HepG2 (cell line): ENCODE measurements around the gene MYO1C. TPM values are rescaled to one million over a fixed set of nuclear protein-coding genes. Genes with fewer than 3 reads are reported as not detected.

Experiments used
- ATAC-seq: fragments of 200-7000 bp; cut with Tn5 transposase; 3 replicates; pipeline ENCODE4 v1.9.1; 2020; ENCODE audit warnings: mild to moderate bottlenecking, moderate library complexity
- BruUV-seq: library from RNA; stranded (reverse); fragments of 400-500 nt; replicated peaks from 2 replicates; lab custom pipeline; 2021; lab: Mats Ljungman, UMichigan
- CTCF ChIA-PET: fragments of 300-600 bp; formaldehyde crosslinking; extraction: SDS; loops from one replicate; lab custom pipeline; 2021; ENCODE audit warnings: low total read pairs, inconsistent platforms, low intra/inter-chr PET ratio; lab: Yijun Ruan, JAX
- POLR2A ChIA-PET: fragments of 350-600 bp; sonication (Branson Sonifier 250); formaldehyde crosslinking; loops from one replicate; lab custom pipeline; 2020; ENCODE audit warnings: antibody characterized with exemption, inconsistent platforms; lab: Yijun Ruan, JAX
- DNase-seq: peaks from one replicate; pipeline ENCODE4 v3.0.0-alpha.2; 2015; ENCODE audit warnings: low spot score
- FAIRE-seq: peaks from 3 replicates; lab custom pipeline; 2011; peaks lifted over from hg19 to GRCh38; lab: Jason Lieb, UNC
- H2AFZ ChIP-seq: one replicate; pipeline ENCODE4 v1.6.1; 2011; ENCODE audit warnings: low read length, inconsistent platforms
- H3K27ac ChIP-seq: fragments of 300-600 bp; 3 replicates; pipeline ENCODE4 v1.8.0; 2011; ENCODE audit warnings: mixed run types, mild to moderate bottlenecking, mixed read lengths, low read length, inconsistent platforms; ENCODE audit not compliant: insufficient read depth; ENCODE audit errors: extremely low read length
- H3K27me3 ChIP-seq, 2 experiments: fragments of 200-600 bp in 1 of 2; 2 replicates in 1 of 2; 3 replicates in 1 of 2; pipeline versions ENCODE4 v1.6.0 to v1.8.0; 2011; ENCODE audit warnings: low read length in 2 of 2, mild to moderate bottlenecking in 2 of 2, moderate library complexity in 2 of 2, inconsistent platforms in 1 of 2; ENCODE audit not compliant: insufficient read depth in 2 of 2, control insufficient read depth in 1 of 2
- H3K36me3 ChIP-seq, 2 experiments: fragments of 200-600 bp in 1 of 2; replicated peaks in 1 of 2; 2 replicates in 1 of 2; 3 replicates in 1 of 2; pipeline versions ENCODE4 v1.5.1 to v1.8.0; 2011; ENCODE audit warnings: low read length in 2 of 2, inconsistent platforms in 1 of 2; ENCODE audit not compliant: insufficient read depth in 2 of 2, control insufficient read depth in 1 of 2
- H3K4me1 ChIP-seq: 2 replicates; pipeline ENCODE4 v1.5.1; 2012; ENCODE audit warnings: low read length, inconsistent platforms; ENCODE audit not compliant: insufficient read depth
- H3K4me2 ChIP-seq: 2 replicates; pipeline ENCODE4 v1.6.0; 2011; ENCODE audit warnings: low read depth, low read length, inconsistent platforms
- H3K4me3 ChIP-seq, 3 experiments: fragments of 200-600 bp in 1 of 3; sonication (generic), shearing (Covaris generic) in 1 of 3; replicated peaks in 1 of 3; 2 replicates each; pipeline ENCODE4 v1.5.1; 2011 to 2016; ENCODE audit warnings: low read length in 3 of 3, inconsistent platforms in 2 of 3, low read depth in 2 of 3, mild to moderate bottlenecking in 2 of 3, control low read depth in 1 of 3, mixed read lengths in 1 of 3; ENCODE audit not compliant: insufficient read depth in 1 of 3
- H3K79me2 ChIP-seq: one replicate; pipeline ENCODE4 v1.6.1; 2011; ENCODE audit warnings: low read length, inconsistent platforms; ENCODE audit not compliant: insufficient read depth
- H3K9ac ChIP-seq: 2 replicates; pipeline ENCODE4 v1.6.0; 2011; ENCODE audit warnings: mild to moderate bottlenecking, low read depth, low read length, inconsistent platforms; ENCODE audit not compliant: insufficient read depth
- H3K9me3 ChIP-seq: 2 replicates; pipeline ENCODE4 v1.5.1; 2012; ENCODE audit warnings: mild to moderate bottlenecking, low read length
- H4K20me1 ChIP-seq: 2 replicates; pipeline ENCODE4 v1.6.0; 2011; ENCODE audit warnings: inconsistent platforms, mild to moderate bottlenecking, low read length, moderate library complexity; ENCODE audit not compliant: insufficient read depth
- SMAD9 ChIP-seq: sonication (generic); formaldehyde crosslinking; IDR thresholded peaks from 2 replicates; pipeline ENCODE4 v1.5.1; 2020; ENCODE audit warnings: mild to moderate bottlenecking, missing genetic modification reagents
- SNAPC2 ChIP-seq: sonication (generic); formaldehyde crosslinking; IDR thresholded peaks from 2 replicates; pipeline ENCODE4 v1.8.1; 2022; ENCODE audit warnings: mild to moderate bottlenecking, missing genetic modification reagents
- TP53 ChIP-seq: sonication (generic); formaldehyde crosslinking; conservative IDR thresholded peaks from 2 replicates; pipeline ENCODE4 v1.4.0; 2020; ENCODE audit warnings: missing genetic modification reagents
- ZNF121 ChIP-seq: sonication (generic); formaldehyde crosslinking; IDR thresholded peaks from 2 replicates; pipeline ENCODE4 v1.5.0; 2020; ENCODE audit warnings: mild to moderate bottlenecking, missing genetic modification reagents
- ZNF678 ChIP-seq: sonication (generic); formaldehyde crosslinking; IDR thresholded peaks from 2 replicates; pipeline ENCODE4 v1.4.0; 2020; ENCODE audit warnings: mild to moderate bottlenecking, missing genetic modification reagents
- WGBS: methylation state at CpG from one replicate; pipeline ENCODE4 v1.1.6; 2017; ENCODE audit warnings: low lambda C conversion rate; 5-methylcytosine and 5-hydroxymethylcytosine counted together
- in situ Hi-C: cut with HindIII; loops from 2 replicates; pipeline ENCODE4 v1.10.0; 2017; ENCODE audit warnings: low pct_unique_long_range_greater_than_20kb; ENCODE audit not compliant: extremely low pct_ligation_motif_present
- intact Hi-C: fragments of 100-400 bp; cut with micrococcal nuclease; formaldehyde crosslinking; loops from one replicate; pipeline ENCODE4 v1.10.0; 2022; ENCODE audit not compliant: unreplicated experiment
- polyA plus RNA-seq, 8 experiments: library from polyadenylated mRNA; depleted of rRNA in 3 of 8; stranded (reverse) in 7 of 8; unstranded in 1 of 8; fragments of >200 nt; fragmentation: Illumina TruSeq in 4 of 8; extraction: Trizol in 4 of 8; gene quantifications; 2 replicates each; pipeline versions ENCODE4 v1.2.1 to v1.2.3, GENCODE V29; 2011 to 2016; ENCODE audit warnings: low read depth in 4 of 8, missing spikeins in 1 of 8, mixed read lengths in 1 of 8; ENCODE audit not compliant: insufficient read depth in 1 of 8
- total RNA-seq, 5 experiments: library from RNA; depleted of rRNA; stranded (reverse); fragments of >200 nt; fragmentation: Illumina TruSeq; extraction: Trizol; gene quantifications; 2 replicates each; pipeline ENCODE4 v1.2.3, GENCODE V29; 2016; ENCODE audit warnings: low read depth in 1 of 5
- TF ChIP-seq, protein P1 (sequence below): sonication (generic); formaldehyde crosslinking; IDR thresholded peaks from 2 replicates; pipeline ENCODE4 v1.4.0; 2020; ENCODE audit warnings: low read depth, mild to moderate bottlenecking, missing genetic modification reagents
- TF ChIP-seq, protein P2 (sequence below): sonication (generic); formaldehyde crosslinking; IDR thresholded peaks from 2 replicates; pipeline ENCODE4 v1.9.0; 2021; ENCODE audit warnings: missing genetic modification reagents, mild to moderate bottlenecking, borderline replicate concordance

The MYO1C gene
- total and polyA plus RNA-seq, 2 of the 13 experiments (the other 11 are each of a cell fraction or from before 2014, with no cell fraction given): 22.7 to 40.8 TPM

DNA sequence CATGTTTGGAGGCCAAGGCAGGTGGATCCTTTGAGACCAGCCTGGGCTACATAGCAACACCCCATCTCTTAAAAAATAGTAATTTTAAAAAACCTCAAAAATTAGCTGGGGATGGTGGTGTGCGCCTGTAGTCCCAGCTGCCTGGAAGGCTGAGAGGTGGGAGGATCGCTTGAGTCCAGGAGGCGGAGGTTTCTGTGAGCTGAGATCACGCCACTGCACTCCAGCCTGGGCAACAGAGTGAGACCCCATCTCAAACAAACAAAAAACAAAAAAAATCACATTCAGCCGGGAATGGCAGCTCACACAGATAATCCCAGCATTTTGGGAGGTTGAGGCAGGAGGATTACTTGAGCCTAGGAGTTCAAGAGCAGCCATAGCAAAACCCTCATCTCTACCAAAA is 76.1 kb downstream of the MYO1C start:
- POLR2A ChIA-PET: no interaction called here
- H3K4me3 ChIP-seq: no peak overlapping the region
- FAIRE-seq: no peak
- H3K9ac ChIP-seq: no peak overlapping the region
- CTCF ChIA-PET: no interaction called here
- in situ Hi-C loops (no loop called here), intact Hi-C loops (loop anchor here (10.0 kb wide), 1 partner anchor 52 kb away; no protein-coding TSS in a partner anchor)
- DNase-seq: no peak
- H4K20me1 ChIP-seq: no peaks in the 10 kb centered on the region
- ATAC-seq: no peak
- H3K27ac ChIP-seq: no peak overlapping the region
- H3K4me2 ChIP-seq: no peak overlapping the region
- no peaks in the 10 kb centered on the region for H3K79me2 ChIP-seq
- no peaks in the 10 kb centered on the region for H3K9me3 ChIP-seq
- peaks cover 0 to 6% of the 10 kb centered on the region in 2 experiments; a peak in 3 of 5 replicates for H3K36me3 ChIP-seq
- H2AFZ ChIP-seq: no peak overlapping the region
- no TSS peak for BruUV-seq
- peaks cover 27% of the 10 kb centered on the region for H3K4me1 ChIP-seq
- 94% methylated on average over 5 of the region's 5 CpGs for WGBS
- H3K27me3 ChIP-seq: no peaks in the 10 kb centered on the region
- TF ChIP-seq ZNF121 (CRISPR knock-in tag) (peak; percentile 36; the same call in 1 of the 2 replicates), TP53 (CRISPR knock-in tag) (no peak)

DNA sequence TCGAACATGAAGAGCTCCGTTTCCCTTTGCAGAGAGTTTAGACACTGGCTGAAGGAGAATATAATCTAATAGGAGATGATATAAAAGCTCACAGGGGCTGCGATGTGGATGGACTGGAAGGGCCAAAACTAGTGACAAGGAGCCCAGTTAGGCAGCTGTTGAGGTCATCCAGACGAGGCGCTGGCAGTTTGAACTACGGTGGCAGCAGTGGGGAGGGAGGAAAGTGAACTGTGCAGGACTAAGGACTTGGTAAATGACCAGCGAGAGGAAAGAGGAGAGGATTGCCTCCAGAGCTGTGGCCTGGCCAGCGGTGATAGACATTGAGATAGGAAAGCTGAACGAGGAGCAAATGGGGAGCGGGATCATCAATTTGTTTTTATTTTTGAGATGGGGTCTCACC is 77.9 kb downstream of the MYO1C start:
- Histone ChIP-seq H3K9ac (no peak overlapping the region), H3K9me3 (no peaks in the 10 kb centered on the region), H3K79me2 (no peaks in the 10 kb centered on the region), H3K4me1 (peaks cover 36% of the 10 kb centered on the region), H4K20me1 (no peaks in the 10 kb centered on the region), H3K27ac (no peak overlapping the region), H2AFZ (no peak overlapping the region), H3K4me3 (no peak overlapping the region), H3K36me3 (no peaks in the 10 kb centered on the region), H3K4me2 (no peak overlapping the region), H3K27me3 (no peaks in the 10 kb centered on the region)
- ATAC-seq (peak; percentile 10; the same call in 1 of the 3 replicates), FAIRE-seq (no peak), DNase-seq (no peak)
- TF ChIP-seq, protein P1, sequence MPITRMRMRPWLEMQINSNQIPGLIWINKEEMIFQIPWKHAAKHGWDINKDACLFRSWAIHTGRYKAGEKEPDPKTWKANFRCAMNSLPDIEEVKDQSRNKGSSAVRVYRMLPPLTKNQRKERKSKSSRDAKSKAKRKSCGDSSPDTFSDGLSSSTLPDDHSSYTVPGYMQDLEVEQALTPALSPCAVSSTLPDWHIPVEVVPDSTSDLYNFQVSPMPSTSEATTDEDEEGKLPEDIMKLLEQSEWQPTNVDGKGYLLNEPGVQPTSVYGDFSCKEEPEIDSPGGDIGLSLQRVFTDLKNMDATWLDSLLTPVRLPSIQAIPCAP (CRISPR knock-in tag): no peak
- TF ChIP-seq ZNF678 (CRISPR knock-in tag) (no peak), SMAD9 (CRISPR knock-in tag) (no peak), SNAPC2 (CRISPR knock-in tag) (no peak)
- TF ChIP-seq, protein P2, sequence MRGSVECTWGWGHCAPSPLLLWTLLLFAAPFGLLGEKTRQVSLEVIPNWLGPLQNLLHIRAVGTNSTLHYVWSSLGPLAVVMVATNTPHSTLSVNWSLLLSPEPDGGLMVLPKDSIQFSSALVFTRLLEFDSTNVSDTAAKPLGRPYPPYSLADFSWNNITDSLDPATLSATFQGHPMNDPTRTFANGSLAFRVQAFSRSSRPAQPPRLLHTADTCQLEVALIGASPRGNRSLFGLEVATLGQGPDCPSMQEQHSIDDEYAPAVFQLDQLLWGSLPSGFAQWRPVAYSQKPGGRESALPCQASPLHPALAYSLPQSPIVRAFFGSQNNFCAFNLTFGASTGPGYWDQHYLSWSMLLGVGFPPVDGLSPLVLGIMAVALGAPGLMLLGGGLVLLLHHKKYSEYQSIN (CRISPR knock-in tag): no peak
- WGBS: 66% methylated on average over 10 of the region's 10 CpGs
- ChIA-PET POLR2A (interaction anchor here (1.0 to 1.9 kb wide), 3 partner anchors 10 to 102 kb away, joined by 3 to 7 read pairs (median 4); partner anchors contain the start of genes INPP5K and YWHAE), CTCF (no interaction called here)
- in situ Hi-C loops: no loop called here
- no TSS peak for BruUV-seq
- intact Hi-C loops: loop anchor here (10.0 kb wide), 1 partner anchor 50 kb away; no protein-coding TSS in a partner anchor

Other genes with a start within 250 kb of the MYO1C start
- not detected in 2 replicates for gene BHLHA9, start 222.2 kb downstream of the MYO1C start, total RNA-seq (2016; rRNA removed; fragmentation: Illumina TruSeq; extraction: Trizol)
- gene BHLHA9, start 222.2 kb downstream of the MYO1C start, polyA plus RNA-seq (2011; rRNA removed): not detected in 2 replicates
- not detected in 2 replicates for gene TRARG1, start 213.0 kb downstream of the MYO1C start, total RNA-seq (2016; rRNA removed; fragmentation: Illumina TruSeq; extraction: Trizol)
- not detected in 2 replicates for gene TRARG1, start 213.0 kb downstream of the MYO1C start, polyA plus RNA-seq (2011; rRNA removed)
- 256 and 504 TPM in 2 replicates for gene YWHAE, start 92.5 kb downstream of the MYO1C start, total RNA-seq (2016; rRNA removed; fragmentation: Illumina TruSeq; extraction: Trizol)
- 249 and 335 TPM in 2 replicates for gene YWHAE, start 92.5 kb downstream of the MYO1C start, polyA plus RNA-seq (2011; rRNA removed)
- gene CRK, start 36.5 kb downstream of the MYO1C start, total RNA-seq (2016; rRNA removed; fragmentation: Illumina TruSeq; extraction: Trizol): 54.2 and 66.2 TPM in 2 replicates
- 42.3 and 47.4 TPM in 2 replicates for gene CRK, start 36.5 kb downstream of the MYO1C start, polyA plus RNA-seq (2011; rRNA removed)
- 4.3 and 4.8 TPM in 2 replicates for gene INPP5K, start 23.9 kb upstream of the MYO1C start, total RNA-seq (2016; rRNA removed; fragmentation: Illumina TruSeq; extraction: Trizol)
- gene INPP5K, start 23.9 kb upstream of the MYO1C start, polyA plus RNA-seq (2011; rRNA removed): 9.3 and 9.6 TPM in 2 replicates
- 14.3 and 15.5 TPM in 2 replicates for gene PITPNA, start 70.1 kb upstream of the MYO1C start, total RNA-seq (2016; rRNA removed; fragmentation: Illumina TruSeq; extraction: Trizol)
- gene PITPNA, start 70.1 kb upstream of the MYO1C start, polyA plus RNA-seq (2011; rRNA removed): 20.7 and 23.7 TPM in 2 replicates
- gene SLC43A2, start 136.1 kb upstream of the MYO1C start, total RNA-seq (2016; rRNA removed; fragmentation: Illumina TruSeq; extraction: Trizol): 3.3 and 7.3 TPM in 2 replicates
- gene SLC43A2, start 136.1 kb upstream of the MYO1C start, polyA plus RNA-seq (2011; rRNA removed): 20.0 and 26.7 TPM in 2 replicates
- gene SCARF1, start 153.0 kb upstream of the MYO1C start, total RNA-seq (2016; rRNA removed; fragmentation: Illumina TruSeq; extraction: Trizol): 0.24 TPM in 1 of 2 replicates, not detected in the other
- 0.71 and 0.72 TPM in 2 replicates for gene SCARF1, start 153.0 kb upstream of the MYO1C start, polyA plus RNA-seq (2011; rRNA removed)
- gene RILP, start 157.2 kb upstream of the MYO1C start, total RNA-seq (2016; rRNA removed; fragmentation: Illumina TruSeq; extraction: Trizol): 4.7 and 6.6 TPM in 2 replicates
- 8.1 and 9.4 TPM in 2 replicates for gene RILP, start 157.2 kb upstream of the MYO1C start, polyA plus RNA-seq (2011; rRNA removed)
- 112 and 318 TPM in 2 replicates for gene PRPF8, start 192.2 kb upstream of the MYO1C start, total RNA-seq (2016; rRNA removed; fragmentation: Illumina TruSeq; extraction: Trizol)
- 179 and 195 TPM in 2 replicates for gene PRPF8, start 192.2 kb upstream of the MYO1C start, polyA plus RNA-seq (2011; rRNA removed)
- 0.84 and 1.1 TPM in 2 replicates for gene TLCD2, start 217.7 kb upstream of the MYO1C start, total RNA-seq (2016; rRNA removed; fragmentation: Illumina TruSeq; extraction: Trizol)
- 0.90 and 1.2 TPM in 2 replicates for gene TLCD2, start 217.7 kb upstream of the MYO1C start, polyA plus RNA-seq (2011; rRNA removed)
- gene WDR81, start 232.0 kb upstream of the MYO1C start, total RNA-seq (2016; rRNA removed; fragmentation: Illumina TruSeq; extraction: Trizol): 12.5 and 16.7 TPM in 2 replicates
- 9.1 and 15.1 TPM in 2 replicates for gene WDR81, start 232.0 kb upstream of the MYO1C start, polyA plus RNA-seq (2011; rRNA removed)